NT2/D1 (cell line): Measurements from ENCODE around the gene ADAMTS19.

Experiments used
- SUZ12 ChIP-seq: IDR thresholded peaks from 2 replicates; pipeline ENCODE4 v1.6.1; 2011; ENCODE audit not compliant: insufficient read length, insufficient read depth; ENCODE audit errors: extremely low read depth
- ZNF274 ChIP-seq: IDR thresholded peaks from 2 replicates; pipeline ENCODE4 v1.6.1; 2011; ENCODE audit warnings: mild to moderate bottlenecking, low read depth, low read length

DNA sequence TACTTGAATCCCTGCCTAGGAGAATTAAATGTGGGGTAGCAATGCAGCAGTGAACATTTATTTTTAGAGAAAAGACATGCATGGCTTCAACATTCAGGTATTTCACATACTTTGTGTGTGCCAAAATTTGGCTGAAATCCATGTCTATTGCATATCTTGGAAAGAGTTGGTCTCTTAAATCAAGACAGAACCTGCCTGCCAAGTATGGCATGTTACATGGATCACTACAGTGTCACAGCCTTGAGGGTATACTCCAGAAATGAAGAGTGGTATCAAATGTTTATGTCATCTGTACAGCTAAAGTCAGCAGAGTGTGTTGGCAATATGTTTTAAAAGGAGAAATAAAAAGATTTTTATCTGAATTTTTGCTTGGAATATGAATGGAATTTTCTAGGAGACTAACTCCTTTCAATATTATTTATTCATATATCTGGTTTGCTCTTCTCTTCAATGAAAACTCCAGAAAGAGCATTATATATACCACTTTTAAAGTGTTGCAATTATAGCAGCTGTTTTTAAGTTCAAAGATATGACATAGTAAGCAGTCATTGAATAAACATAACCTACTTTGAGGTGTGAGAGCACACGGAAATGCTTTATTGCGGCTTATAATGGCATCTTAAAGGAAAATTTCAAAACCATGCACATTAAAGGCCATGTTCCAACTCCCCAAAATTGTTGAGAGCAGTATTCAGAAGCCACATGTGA, 192.4 kb downstream of the ADAMTS19 start:
- TF ChIP-seq SUZ12 (no peak), ZNF274 (no peak)
